22Rv1 (cell line): ENCODE data around the gene DTNBP1.

Experiments used
- H3K27ac ChIP-seq: fragments of 450-650 bp; 2 replicates; pipeline ENCODE4 v1.5.1; 2017
- ZFX ChIP-seq: fragments of 450-650 bp; IDR thresholded peaks from 2 replicates; pipeline ENCODE4 v1.6.1; 2017; ENCODE audit warnings: antibody characterized with exemption, borderline replicate concordance
- TF ChIP-seq, protein P1 (sequence below): fragments of 450-650 bp; IDR thresholded peaks from 2 replicates; pipeline ENCODE4 v1.5.1; 2017; ENCODE audit warnings: mild to moderate bottlenecking

Gene DTNBP1

GRCh38 chr6:15504040-15504495 lies 158.8 kb downstream of the DTNBP1 start:
- TF ChIP-seq, protein P1, sequence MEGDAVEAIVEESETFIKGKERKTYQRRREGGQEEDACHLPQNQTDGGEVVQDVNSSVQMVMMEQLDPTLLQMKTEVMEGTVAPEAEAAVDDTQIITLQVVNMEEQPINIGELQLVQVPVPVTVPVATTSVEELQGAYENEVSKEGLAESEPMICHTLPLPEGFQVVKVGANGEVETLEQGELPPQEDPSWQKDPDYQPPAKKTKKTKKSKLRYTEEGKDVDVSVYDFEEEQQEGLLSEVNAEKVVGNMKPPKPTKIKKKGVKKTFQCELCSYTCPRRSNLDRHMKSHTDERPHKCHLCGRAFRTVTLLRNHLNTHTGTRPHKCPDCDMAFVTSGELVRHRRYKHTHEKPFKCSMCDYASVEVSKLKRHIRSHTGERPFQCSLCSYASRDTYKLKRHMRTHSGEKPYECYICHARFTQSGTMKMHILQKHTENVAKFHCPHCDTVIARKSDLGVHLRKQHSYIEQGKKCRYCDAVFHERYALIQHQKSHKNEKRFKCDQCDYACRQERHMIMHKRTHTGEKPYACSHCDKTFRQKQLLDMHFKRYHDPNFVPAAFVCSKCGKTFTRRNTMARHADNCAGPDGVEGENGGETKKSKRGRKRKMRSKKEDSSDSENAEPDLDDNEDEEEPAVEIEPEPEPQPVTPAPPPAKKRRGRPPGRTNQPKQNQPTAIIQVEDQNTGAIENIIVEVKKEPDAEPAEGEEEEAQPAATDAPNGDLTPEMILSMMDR: no peak
- TF ChIP-seq ZFX: no peak
- no peak overlapping the region for H3K27ac ChIP-seq

- no peak overlapping the region for H3K27ac ChIP-seq
- TF ChIP-seq, protein P1: no peak
- no peak for TF ChIP-seq ZFX
Measured at GRCh38 chr6:15503346-15503680, 159.5 kb downstream of the DTNBP1 start.

- H3K27ac ChIP-seq: no peak overlapping the region
- TF ChIP-seq ZFX: no peak
- TF ChIP-seq, protein P1: no peak
Measured at GRCh38 chr6:15502446-15503345, 160.1 kb downstream of the DTNBP1 start.

GRCh38 chr6:15501826-15502445 lies 160.9 kb downstream of the DTNBP1 start:
- TF ChIP-seq ZFX: no peak
- TF ChIP-seq, protein P1: no peak
- no peak overlapping the region for H3K27ac ChIP-seq

GRCh38 chr6:15500901-15501825 lies 161.7 kb downstream of the DTNBP1 start:
- TF ChIP-seq, protein P1: no peak
- no peak for TF ChIP-seq ZFX
- no peak overlapping the region for H3K27ac ChIP-seq

DNA sequence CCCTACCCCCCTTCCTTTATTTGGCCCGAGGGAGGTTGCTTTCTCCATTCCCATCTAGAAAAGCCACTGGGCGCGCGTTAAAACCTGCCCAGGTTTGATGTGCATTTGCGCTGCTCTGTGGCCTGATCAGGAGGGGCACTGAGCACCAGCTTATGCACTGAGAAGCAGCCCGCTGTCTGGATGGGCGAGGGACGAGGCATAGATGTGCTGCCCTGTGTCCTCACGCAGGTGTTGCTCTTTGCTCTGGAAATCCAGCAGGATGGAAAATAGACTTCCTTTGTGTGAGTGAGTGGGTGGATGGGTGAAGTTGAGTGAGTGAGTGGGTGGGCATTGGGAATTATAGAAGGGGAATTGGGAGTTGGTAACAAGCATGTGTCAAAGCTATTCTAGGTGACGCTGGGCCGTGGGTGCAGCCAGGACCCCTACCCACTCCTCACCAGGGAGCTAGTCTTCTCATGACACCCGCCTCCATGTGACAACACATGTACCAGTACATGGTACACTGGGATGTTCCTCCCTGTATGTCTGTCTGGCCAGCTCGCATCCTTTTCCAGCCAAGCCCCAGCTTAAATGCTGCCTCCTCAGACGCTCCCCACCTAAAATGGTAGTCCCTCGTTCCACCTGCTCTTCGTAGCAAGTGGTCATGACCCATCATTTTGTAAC lies 162.6 kb downstream of the DTNBP1 start:
- no peak overlapping the region for H3K27ac ChIP-seq
- TF ChIP-seq, protein P1: no peak
- TF ChIP-seq ZFX: no peak
